NCI-H187 (cell line): ENCODE measurements around the gene LRRK1.
A peak's percentile ranks its signal among the peaks of the same experiment; 100 is the strongest.

Source experiments
- DNase-seq, 2 experiments: peaks; one replicate each; lab custom pipeline; 2025; lab: John Stamatoyannopoulos, UW

Gene LRRK1

DNA sequence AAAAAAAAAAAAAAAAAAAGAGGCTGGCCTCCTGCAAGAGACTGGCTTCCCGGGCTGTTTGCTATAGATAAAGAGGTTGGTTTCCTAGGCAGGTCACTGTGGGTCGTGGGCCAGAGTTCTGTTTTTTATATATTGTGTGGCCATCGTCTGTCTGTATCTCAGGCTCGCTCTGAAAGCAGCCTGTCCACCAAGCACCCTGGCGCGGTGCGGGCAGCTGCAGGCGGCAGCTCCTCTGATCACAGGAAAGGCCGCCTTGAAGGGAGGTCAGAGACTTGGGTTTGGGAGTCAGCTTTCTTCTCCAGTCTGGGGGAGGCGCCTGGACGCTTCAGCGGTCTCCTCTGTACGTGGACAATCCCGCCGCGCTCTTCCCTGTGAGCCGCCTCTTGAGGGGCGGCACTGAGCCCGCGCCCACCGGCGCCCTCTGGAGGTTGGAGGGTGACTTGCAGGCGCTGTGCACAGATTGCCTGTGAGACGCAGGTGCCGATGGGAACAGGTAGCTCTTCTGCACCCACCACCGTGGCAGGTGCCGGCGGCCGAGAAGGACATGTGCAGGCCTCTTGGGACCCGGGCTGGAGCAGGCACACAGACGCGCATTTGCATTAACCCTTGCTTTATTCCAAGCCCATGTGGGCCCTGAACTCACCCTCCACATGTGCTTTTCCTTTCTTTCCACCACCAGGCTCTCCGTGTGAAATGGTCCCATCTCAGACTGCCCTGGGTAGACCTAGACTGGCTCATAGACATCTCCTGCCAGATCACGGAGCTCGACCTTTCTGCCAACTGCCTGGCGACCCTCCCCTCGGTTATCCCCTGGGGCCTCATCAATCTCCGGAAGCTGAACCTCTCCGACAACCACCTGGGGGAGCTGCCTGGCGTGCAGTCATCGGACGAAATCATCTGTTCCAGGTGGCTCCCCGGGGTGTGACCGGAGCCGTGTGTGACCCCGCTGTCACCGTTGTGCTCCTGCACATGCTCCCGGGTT, 89.3 kb downstream of the LRRK1 start:
- peak; percentile 98 to 99 for DNase-seq

DNA sequence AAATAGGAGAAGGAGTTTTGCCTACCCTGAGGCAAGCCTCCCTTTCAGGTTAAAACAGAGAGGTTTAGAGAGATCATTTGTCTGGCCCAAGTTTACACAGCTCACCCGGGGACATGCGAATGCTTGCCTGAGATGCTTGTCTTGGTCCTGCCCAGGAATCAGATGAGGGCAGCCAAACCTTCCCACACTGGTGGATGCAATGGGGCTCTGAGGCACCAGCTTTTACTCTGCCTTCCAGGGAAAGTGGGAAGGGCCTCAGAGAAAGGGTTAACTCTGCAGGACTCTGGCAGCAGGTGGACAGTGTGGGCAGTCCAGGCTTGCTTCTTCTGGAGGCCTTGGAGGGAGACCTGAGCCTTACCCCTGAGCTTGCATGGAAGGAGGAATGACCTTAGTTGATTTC, 90.0 kb downstream of the LRRK1 start:
- DNase-seq = no peak

DNA sequence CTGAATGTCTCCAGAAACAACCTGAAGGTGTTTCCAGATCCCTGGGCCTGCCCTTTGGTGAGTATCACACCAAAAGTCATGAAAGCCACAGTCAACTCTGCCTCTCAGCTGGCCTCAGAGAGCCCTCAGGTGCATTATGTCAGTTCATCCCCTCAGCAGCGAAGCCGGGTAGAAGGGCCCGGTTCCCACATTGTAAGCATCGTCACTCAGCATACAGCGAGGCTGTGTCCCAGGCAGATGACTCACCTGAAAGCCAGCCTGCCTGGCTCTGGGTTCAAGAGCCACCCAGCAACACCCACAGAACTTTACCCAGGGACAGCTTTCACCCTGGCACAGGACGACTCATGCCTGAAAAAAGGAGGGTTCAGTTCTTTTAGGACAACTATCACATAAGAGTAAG, 91.6 kb downstream of the LRRK1 start:
- DNase-seq = no peak

DNA sequence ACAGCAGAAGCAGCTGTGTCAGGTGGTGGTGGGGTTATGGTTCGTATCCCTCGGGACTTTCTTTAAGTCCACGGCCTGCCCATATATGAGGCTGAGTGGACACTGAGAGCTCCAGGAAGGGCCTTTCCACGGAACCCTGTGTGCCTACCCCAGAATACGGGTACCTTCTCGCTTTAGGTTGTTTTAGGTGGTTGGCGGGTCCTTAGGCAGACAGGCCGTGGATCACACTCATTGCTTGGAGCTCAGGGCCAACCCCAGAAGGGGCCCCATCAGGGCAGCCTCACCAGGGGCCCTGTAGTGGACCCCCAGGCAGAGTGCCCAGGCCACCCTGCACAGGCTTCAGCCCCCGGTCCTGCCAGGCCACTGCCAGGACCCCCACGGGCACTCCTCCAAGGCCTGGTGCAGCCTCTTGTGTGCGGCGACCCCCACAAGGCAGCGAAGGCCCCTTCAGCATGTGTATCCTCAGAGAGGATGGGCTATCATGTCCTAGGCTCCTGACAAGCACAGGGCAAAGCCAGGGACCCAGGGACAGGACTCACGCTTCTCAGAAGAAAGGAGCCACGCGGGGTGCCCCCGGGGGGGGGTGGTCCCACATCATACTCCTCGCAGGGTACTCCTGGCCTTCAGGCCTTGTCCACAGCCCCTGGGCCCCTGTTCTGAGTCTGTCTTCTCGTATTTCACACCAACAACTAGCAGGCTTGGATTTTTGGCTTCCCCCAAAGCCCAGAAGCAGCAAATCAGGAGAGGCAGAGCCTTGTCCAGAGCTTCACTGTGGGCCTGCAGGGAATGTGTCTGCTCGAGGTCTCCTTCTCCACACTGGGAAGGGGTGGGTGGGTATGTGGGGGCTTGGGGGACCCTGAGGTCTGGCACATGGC, 93.4 kb downstream of the LRRK1 start:
- no peak for DNase-seq

DNA sequence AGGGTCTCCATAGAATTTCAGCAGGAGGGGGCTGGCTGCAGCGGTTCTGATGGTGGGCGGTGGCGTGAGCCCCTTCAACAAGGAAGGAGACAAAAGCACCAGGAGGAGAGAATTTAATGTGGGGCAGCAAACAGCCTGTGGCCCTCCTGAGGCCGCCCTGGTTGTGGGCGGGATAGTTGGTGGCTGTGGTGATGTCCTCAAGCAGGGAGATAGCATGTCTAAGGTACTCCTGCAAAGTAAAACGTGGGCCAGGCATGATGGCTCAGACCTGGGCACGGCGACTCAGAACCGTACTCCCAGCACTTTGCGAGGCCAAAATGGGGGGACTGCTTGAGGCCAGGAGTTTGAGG, 94.0 kb downstream of the LRRK1 start:
- DNase-seq = no peak

DNA sequence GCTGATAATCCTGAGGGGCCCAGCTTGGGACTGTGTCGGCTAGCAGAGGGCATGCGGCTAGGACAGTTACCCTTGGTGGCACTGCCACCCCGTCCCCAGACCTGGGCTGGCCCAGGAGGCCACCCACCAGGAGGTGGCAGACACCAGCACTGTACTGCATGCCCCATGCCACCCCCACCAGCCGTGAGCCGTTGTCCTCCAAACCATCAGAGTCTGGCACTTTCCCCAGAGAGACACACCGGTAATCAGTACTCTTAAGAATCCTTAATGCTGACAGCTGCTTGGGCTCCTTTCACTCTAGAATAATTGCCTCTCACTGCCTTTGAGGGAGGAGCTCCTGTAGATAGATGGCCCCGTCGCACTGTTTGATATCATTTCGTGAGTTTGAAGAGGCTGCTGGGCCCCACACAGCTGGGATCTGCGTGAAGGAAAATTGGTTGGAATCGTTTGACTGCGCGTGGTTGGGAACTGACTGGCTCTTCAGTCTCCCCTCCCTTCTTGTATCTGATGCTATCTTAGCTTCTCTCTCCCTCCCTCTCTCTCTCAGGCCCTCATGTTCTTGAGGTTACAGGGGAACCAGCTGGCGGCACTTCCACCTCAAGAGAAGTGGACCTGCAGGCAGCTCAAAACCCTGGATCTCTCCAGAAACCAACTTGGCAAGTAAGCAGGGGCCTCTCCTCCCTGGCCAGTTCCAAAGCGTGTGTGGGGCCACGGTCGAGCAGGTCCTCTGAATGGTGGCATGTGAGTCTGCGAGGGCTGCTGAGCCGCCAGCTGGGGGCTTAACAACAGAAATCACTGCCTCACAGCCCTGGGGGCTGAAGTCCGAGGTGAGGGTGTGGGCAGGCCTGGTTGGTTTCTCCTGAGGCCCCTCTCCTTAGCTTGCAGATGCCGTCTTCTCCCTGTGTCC, 94.9 kb downstream of the LRRK1 start:
- DNase-seq = peak; percentile 88 to 96

DNA sequence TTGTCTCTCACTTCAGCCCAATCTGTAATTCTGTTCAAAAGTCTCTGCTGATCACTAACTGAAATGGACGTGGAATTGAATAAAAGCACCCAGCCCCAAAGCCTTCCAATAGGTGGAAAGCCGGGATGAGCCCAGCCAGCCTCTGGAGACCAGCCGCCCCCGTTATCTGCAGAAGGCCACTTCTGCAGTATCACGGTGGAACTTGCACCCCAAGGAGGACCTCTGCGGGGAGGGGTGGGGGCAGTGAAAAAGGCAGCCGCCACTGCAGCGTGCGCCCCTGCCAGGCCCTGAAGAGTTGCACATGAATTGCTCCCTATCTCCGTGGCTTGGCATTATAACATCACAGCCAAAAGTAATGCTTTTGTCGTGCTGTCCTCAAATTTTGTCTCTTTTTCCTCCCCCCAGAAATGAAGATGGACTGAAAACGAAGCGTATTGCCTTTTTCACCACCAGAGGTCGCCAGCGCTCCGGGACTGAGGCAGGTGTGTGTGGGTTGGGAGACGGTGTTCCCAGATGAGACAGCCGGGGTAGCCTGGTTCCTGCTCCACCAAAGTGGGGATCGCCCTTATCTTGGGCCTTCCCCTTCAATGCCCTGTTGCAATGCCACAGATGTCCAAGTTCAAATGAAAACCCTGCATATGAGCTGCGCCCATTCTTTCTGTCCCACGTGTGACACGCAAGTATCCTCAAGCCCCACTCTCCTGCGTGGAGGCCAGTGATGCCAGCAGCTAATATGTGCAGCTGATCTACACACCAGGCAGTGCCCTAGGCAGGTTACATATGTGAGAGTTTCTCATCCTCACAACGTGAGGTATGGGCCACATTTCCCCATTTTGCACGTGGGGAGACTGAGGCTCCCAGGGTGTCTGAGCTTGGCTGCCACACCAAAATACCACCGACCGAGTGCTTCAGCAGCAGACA, 96.0 kb downstream of the LRRK1 start:
- DNase-seq = peak; percentile 50 to 77

DNA sequence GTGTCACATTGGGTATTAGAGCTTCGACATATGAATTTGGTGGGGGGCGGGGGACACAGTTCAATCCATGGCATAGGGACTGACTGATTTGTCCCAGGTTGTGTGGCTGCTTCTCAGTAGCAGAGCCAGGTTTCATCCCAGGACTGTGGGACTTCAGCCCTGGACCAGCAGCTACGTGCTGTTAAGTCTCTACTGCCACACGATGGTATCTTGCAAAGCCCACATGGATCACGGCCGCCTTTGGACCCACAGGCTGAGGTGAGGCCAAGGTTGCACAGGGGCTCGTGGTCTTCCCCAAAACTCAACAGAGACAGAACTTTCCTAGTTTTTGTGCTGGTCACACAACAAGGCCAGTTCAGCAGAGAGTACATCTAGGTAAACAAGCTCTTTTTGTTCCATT, 97.4 kb downstream of the LRRK1 start:
- DNase-seq = no peak

DNA sequence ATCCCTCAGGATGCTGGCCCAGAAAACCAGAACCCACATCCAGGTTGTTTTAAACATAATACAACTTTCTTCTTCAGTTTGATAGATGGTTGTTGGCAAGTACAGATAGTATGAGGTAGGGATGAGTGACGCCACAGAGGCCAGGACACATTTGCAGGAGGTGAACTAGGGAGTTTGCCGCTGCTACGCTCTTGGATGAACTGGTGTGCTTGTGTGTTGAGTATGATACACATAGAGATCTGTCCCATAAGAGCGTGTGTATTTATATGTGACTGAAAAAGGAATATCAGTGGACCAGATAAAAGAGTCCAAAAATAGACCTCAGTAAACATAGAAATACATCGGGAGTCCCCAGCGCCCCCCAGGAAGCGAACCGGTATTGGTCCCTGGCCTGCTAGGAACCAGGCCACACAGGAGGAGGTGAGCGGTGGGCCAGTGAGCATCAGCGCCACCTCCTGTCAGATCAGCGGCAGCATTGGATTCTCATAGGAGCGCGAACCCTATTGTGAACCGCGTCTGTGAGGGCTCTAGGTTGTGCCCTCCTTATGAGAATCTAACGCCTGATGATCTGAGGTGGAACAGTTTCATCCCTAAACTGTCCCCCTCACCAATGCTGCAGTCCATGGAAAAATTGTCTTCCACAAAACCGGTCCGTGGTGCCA, 98.1 kb downstream of the LRRK1 start:
- DNase-seq = no peak

DNA sequence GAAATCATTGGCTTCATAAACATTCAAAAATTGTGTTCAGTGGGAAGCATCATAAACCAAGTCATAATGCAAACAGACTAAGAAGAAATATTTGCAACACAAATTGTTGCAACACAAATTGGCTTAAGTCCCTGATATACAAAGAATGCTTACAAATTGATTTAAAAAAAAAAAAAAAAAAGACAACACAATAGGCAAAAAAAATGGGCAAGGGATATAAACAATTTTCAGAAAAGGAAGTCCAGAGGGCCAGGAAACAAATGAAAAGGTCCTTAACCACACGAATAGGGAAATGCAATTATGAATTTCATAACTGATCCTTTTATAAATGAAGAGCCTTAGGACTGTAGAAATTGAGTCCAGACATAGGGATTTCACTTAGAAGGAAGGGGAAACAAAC, 98.9 kb downstream of the LRRK1 start:
- no peak for DNase-seq

DNA sequence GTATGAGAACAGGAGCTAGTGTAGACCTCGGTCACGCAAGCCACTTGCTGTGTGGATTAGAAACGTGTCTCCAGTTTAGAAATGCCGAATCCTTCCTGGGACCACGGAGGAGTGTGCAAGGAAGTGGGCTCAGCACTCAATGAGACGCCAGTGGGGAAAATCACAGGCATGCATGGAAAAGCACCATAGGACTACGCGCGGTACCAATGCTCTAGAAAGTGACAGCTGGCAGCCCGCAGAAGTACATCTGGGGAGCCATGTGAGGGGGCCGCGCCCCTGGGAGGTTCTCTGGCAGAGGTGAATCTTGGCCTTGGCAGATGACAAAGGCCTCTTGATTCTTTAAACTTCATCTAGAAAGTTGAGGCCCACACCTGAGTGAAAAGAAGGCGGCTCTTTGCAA, 99.3 kb downstream of the LRRK1 start:
- no peak for DNase-seq

DNA sequence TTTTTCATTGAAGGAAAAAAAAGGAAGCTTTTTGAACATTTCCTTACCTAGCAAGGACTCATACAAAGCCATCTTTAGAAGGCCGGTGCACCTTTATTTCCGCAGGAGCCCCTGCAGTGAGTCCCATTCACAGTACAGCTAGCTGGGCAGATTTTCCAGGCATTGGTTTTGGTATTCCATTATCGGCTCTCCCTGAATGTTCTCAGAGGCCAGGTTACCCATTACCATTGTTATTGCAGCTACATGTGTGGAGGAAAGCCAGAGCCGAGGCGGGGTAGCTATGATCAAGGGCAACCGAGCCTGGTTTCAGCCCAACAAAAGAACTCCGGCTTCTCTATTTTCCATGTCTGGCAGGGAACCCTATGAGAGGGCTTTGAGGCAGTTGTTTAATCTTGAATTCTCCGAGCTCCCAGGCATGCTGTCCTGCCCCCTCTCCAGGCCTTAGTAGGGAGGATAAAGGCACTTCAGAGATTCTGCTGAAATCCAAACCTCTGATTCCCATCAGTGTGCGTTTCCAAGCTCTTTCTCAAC, 100.3 kb downstream of the LRRK1 start:
- no peak for DNase-seq

DNA sequence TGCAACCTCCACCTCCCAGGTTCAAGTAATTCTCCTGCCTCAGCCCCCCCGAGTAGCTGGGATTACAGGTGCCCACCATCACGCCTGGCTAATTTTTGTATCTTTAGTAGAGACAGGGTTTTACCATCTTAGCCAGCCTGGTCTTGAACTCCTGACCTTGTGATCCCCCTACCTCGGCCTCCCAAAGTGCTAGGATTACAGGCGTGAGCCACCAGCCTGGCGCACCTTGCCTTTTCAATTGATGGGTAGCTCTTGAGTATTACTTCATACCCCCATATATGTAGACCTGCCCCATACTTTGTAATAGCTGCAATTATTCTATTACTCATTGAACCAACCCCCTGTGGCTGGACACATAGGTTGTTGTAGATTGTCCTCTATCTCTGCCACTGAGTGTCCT, 101.3 kb downstream of the LRRK1 start:
- no peak for DNase-seq

DNA sequence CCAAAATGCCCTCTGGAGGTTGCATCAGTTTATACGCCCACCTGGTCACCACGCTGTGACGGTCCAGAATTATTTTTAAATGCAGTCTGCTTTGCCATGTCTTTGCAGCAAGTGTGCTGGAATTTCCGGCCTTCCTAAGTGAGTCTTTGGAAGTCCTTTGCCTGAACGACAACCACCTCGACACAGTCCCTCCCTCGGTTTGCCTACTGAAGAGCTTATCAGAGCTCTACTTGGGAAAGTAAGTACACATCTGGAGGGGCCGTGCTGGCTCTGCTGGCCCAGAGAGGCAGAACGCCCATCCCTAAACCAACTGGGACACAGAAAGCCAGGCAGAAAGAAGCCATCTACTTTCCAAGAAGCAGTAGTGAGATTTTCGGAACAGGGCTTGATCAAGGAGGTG, 101.8 kb downstream of the LRRK1 start:
- DNase-seq = no peak

DNA sequence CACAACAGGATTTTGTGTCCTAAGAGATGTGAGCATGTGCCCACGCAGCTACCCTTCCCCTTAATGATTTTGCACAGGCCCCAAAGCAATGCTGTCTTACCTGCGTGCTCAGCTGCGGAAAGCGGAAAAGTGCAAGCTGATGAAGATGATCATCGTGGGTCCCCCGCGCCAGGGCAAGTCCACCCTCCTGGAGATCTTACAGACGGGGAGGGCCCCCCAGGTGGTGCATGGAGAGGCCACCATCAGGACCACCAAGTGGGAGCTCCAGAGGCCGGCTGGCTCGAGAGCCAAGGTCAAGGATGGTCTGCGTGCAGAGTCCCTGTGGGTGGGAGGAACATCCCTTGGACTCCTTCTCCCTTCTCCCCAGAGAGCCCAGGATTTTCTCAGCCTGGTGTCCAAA, 103.1 kb downstream of the LRRK1 start:
- DNase-seq = no peak

DNA sequence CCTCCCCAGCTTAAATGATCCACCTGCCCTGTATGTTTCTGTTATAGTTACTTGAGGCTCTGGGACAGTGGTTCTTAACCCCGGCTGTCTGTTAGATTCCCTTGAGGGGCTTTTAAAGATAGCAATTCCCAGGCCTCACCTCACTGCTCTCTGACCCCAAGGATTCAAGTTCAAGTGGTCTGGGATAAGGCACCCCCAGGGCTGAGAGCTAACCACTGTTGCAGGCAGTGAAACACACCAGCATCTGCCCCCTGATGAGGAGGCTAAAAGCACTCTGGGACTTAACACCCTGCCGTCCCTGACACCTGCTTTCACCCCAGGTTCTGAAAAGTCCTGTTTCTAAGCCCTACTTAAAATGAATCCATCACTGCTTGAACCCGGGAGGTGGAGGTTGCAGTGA, 103.7 kb downstream of the LRRK1 start:
- no peak for DNase-seq

DNA sequence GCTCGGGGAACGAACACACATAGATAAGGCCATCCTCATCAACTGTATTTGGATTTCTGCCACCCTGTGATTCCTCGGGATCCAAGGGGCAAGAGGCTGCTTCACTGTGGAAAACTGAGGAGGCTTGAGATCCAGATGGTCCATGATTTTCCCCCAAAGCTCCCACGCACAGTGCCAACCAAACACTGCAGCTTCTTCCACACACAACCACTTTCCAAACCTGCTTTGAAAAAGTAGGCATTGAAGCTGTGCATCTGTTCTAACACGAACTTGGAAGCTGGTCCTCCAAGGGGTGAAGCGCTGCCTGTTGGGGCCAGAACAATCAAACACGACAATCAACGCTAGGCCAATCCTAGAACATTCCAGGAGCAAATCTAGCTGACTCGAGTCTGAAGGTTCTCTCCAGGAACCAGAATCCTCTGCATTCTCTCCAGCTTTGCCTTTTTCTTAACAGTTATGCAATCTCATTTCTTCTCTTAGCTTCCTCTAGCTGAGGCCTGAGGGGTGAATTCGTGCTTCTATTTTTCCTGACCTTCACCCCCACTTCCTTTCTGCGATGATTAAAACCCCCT, 104.4 kb downstream of the LRRK1 start:
- DNase-seq = no peak

DNA sequence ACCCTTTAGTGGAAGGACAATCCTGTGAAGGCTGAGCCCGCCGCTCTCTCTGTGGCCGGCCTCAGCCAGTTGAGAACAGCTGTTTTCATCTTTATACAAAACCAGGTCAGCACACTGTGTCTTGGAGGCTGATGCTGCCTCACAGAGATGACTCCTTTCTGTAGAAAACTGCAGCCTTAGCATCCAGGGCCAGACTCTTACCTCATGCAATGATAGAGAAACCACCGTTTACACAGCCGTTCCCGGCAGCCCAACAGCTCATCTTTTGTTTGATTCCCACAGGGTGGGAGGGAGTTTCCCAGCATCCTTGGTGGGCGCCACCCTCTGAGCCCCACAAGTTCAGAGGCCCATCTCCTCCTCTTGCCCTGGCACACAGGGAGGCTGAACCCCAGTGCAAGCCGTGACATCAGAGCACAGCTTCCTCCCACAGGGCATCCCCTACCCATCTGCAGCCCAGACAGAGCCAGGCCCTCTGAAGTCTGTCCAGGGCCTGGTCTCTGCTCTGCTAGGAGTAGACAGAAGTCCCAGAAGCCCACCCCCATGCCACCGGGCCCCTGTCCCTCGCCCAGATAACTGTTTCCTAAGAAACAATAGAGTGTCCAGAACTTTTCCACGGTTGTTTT, 105.0 kb downstream of the LRRK1 start:
- no peak for DNase-seq
